ENCODE data around the gene STK33.

STK33 gene

DNA sequence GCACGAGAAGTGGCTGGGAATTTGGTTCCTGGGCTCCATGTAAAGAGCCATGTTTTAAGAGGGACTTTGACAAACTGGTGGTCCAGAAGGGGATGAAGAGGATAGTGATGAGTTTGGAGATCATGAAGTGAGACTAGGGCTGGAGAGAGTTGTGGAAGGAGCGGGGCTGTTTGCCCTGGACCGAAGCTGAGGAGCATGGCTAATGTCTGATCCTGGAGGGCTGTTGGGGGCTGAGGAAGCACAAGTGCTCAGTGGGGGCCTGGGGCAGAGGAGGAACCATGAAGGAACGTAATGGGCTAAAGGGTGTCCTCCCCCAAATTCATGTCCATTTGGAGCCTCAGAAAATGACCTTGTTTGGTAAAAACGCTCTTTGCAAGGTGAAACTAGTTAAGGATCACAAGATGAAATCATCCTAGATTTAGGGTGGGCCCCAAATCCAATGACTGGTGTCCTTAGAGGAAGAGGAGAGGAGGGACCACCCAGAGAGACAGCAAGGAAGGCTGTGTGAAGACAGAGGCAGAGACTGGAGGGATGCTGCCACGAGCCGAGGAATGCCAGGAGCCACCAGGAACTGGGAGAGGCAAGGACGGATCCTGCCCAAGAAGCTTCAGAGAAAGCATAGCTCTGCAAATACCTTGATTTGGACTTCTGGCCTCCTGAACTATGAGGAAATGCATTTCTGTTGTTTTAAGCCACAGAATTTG is 223.1 kb downstream of the STK33 start:
- DNase-seq: no peak

DNA sequence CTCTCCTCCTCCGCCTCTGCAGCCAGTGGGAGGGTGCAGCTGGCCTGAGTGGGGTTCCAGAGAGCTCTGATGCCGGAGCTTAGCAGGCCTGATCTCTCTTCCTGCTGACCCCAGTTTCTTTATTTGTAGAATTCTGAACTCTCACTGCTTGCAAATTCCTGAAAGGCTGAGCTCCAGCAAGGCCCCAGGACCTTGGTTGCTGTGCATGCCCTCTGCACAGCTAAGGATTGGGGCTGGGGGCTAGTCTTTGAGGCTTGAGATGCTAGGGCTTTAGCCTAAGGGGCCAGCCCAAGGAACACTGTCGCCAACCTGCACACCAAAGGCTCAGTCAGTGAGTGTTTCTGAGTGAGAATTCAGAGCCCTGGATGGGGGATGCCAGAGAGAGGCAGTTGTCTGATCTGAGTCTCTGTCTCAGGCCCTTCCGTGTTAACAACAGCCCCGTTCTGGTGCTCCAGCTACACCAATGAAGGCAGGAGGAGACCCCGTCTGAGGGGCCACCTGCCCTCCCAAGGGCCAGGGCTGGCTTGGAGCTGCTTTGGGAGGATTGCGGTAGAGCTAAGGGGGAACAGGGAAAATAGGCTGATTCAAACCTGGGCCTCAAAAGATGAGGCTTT is 224.3 kb downstream of the STK33 start:
- DNase-seq: no peak

DNA sequence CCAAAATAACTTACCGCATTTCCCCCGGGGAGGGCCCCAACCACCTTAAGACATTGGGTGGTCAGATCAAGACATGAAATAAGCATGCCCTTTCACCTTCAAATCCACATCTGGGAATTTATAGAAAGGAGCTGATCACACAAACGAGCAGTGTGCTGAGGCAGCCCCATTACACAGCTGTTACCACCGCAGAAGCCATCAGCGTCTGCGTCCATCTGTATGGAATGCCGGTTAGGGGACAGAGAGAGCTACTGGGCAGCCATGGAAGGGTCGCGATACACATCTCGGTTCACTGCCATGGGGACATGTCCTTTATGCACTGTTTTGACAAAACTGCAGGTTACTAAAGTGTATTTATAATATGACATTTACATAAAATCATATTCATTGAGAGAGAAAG is 225.3 kb downstream of the STK33 start:
- no peak for DNase-seq

DNA sequence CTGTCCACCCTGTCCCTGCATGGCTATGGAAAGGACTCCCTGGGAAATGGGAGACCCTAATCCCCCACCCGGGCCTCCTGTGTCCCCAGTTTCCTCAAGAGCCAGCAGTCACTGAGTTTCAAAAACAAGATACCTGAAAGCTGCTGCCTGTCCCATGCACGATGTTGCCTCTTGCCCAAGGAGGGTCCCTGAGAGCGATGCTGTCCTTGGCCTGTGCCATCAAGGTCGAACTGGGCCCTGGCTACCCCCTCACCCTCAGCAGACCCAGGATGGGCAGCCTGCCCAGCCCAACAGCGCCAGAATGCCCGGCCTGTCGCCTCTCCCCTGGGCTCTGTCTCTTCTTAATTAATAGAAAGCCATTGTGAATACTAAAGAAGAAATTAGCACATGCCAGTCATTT is 225.8 kb downstream of the STK33 start:
- DNase-seq: no peak

DNA sequence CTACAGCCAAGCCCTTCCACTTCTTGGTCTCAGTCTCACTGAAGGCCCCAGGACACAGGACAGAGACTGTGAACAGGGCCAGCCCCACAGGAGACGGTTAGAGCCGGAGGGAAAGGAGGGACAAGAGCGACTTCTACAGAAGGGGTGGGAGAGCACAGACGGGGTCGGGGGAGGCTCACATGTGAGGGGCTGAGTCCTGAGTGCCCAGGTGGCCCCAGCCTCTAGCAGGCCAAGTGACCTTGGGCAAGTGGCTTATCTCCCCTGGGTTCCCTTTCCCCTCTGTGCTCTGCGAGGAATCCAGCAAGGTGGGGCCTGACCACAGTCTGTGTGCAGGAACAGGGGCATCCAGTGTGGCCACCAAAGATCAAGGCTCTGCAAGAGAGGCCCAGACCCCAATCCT is 227.7 kb downstream of the STK33 start:
- DNase-seq: no peak

DNA sequence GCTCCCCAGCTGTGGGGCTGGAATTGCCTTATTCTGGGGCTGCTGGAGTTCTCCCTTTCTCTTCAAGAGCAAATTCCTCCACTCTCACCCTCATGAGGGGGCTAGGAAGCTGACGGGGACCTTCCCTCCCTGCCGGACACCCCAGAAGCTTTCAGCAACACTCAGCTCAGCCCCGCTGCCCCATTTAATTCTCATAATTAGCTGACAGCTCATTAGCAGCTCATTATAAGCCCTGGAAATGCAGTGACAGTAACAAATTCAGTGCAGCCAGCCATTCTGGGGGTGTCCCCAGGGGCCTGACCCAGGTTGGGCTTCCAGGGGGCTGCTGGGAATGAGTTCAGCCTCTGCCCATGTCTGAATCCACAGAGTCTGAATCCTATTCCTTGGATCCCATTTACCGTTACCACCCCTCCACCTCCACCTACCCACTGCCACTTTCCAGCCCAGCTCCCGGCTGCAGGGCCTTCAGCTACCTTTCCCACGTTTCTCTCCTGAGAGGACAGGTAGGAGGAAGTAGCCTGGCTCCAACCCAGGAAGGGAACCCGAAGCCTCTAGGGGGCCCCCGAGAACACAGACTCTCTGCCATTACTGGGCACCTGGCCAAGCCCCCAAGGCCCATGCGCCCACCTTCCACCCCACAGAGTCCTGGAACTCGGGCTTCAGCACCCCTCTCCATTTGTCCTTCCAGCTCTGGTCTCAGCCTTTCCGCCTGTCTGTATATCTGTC is 228.6 kb downstream of the STK33 start:
- DNase-seq: no peak

DNA sequence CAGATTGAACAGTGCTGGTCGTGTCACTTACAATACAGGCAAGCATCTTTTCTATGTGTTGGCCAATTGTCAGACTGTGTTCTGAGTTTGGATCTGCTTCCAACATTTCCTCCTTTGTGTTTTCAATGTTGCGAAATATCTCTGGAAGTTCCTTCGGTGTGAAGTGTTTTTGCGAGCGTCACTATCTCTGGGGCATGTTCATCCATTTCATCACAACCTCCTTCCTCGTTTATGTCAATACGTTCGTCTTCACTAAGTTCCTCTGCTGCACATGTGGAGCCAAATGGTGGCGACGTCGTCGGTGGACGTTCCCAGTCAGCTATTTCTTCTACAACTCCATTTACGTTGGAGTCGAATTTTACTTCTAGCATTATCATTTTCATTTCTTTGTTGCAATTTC is 230.1 kb downstream of the STK33 start:
- no peak for DNase-seq

DNA sequence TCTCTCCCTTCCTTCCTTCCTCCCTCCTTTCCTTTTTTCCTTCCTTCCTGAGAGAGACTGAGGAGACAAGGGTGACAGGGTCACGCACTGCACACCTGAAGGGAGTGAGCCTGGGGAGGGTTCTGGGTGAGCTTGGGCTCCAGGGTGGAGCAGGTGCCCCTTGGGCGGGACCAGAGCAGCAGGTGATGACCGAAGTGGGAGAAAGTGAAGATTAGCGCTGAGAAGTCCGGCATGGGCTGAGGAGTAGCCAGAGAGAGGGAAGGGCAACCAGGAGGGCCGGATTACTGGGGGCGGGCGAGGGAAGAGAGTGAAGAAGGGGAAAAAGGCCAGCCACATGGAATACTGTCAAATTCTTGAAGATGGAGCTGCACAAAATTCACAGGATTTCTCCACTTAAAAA is 231.1 kb downstream of the STK33 start:
- DNase-seq: no peak

DNA sequence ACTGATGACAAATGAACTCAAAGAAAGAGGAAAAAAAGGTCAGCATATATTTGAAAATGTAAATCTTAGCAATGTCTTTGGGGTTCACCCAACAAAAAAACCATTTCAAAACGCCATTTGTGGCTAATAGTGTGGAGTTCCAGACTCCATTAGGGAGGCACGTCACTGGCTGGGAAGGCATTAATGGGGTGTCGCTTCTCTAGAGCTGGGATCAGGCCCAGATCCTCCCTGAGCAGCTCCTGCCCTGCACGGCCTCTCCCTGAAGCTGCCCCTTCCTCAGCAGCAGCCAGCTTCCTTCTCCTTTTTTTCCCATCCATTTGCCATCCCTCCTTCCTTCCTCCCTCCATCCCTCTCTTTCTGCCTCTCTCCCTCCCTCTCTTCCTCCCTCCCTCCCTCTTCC is 231.5 kb downstream of the STK33 start:
- DNase-seq: no peak

DNA sequence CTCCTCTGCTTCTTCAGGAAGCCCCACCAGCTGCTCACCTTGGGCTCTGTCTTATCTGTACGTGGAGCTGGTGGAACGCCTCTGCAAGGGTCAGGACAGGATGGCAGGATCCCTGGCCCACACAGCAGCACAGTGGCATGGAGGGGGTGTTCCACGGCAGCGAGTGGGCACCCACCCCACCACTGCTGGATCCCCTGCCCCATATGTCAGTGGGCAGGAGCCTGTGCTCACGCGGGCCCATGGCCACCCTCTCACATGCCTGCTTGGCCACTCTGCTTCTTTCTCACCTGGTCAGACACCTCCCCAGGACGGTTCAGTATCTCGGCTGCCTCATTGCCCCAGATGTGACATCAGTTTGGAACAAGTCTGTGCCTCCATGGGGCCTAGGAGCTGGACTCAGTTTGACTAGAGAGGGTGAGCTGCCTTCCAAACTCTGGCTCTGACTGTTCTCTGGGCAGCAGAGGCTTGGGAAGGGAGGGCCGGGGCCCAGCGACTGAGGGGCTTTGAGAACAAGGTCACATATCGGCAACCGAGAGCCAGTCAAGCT is 232.3 kb downstream of the STK33 start:
- DNase-seq: no peak

DNA sequence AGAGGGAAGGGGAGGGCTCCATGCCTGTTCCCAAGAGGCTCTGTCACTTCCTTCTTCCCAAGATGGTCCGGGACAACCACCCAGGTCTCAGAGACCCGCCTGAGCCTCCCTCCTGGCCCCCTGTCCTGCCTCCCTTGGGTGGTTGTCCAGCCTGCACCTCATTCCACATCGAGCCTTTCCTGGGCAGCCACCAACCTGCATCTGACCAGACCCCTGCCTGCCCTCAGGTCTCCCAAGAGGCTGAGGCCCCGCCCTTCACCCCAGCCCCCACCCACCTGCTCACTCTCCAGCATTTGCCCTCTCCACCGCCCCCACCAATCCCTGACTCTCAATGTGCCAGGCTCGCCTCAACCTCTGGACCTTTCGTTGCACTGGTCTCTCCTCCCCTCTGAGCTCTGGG is 232.8 kb downstream of the STK33 start:
- DNase-seq: no peak

DNA sequence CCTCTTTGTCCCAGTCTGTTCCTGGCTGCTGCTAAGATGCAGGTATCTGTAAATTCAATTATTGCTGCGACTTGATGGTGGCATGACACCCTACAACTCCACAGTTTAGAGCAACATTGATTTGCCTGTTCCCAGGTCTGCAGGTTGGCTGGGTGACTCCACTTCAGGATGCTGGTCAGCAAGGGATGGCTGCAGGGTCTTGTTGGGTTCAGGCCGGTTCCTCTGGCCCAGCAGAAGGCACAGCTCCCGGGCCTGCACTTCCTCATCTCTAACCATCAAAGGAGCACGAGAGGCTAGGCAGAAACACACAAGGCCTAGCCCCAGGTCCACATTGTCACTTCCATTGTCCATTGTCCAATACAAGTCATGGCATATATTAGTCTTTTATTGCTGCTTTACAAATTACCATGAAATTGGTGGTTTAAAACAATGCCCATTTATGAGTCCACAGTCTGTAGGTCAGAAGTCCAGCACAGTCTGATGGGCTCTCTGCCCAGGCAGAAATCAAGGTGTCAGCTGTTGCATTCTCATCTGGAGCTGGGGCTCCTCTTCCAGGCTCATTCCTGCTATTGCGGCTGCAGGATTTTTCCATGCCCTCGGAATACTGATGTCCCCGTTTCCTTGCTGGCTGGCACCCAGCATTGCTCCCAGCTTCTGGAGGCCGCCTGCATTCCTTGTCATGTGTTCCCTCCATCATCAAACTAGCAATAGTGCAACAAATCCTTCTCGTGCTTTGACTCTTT is 233.8 kb downstream of the STK33 start:
- no peak for DNase-seq

DNA sequence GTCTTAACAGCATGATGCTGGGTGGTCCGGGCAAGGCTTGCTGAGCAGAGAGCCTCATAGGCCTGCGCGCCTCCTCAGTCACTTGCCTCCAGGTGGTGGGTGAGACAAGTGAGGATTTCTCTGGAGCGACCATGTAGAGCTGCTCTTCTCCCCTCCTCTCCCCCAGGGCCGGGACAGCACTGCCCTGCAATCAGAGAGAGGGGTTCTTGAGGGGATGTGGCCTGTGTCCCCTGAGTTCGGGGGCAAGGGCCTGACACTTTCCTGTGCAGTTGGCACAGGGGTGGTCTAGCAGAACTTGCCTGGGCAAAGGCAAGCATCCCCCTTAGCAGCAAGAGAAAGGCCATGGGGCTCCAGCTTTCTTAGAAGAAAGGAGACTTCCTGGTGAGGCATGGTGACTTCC is 234.5 kb downstream of the STK33 start:
- no peak for DNase-seq

DNA sequence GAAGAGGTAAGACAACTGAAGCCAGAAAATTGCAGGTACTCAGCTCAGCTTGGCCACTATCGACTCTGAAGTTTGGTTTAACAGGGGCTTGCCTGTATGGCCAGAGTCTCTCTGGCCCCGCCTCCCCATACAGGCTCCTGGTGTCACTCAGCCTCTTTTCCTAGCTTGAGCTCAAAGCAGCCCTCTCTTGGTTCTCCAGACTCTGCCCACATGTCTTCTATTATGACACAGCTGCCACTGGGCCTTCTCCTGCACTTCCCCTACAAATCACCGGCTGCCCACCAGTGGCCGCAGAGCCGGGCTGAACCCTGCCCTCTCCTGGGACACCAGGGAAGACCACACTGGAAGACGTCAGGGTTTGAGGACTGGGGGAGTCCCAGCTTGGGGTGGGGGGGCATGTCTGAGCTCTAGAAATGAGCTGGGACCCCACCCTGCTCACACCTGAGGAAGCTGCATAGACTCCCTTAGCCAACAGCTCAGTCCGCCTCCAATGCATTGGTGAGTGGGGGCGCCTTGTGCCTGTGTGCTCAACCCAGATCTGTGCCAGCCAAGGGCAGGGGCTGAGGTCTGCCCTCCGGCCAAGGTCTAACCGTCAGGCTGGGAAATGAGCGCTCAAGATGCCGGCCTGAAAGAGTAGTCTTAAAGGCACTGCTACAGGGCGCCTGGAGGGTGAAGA is 236.0 kb downstream of the STK33 start:
- no peak for DNase-seq

DNA sequence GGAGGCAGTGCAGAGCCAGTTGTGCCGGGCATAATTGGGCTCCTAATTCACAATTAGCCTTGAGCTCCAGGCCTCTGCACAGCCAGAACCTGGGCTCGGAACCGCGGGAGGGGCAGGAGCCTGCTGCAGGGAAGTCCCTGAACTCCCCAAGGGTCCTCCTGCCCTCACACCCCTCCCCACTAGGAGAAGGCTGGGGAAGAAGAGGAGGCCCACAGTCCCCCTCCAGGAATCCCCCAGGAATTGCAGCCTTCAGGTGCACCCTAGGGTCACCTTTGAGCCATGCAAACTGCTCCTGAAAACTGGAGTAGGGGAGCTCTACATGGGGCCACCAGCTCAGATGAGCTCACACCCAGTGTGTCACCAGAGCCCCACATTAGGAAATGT is 236.5 kb downstream of the STK33 start:
- no peak for DNase-seq

DNA sequence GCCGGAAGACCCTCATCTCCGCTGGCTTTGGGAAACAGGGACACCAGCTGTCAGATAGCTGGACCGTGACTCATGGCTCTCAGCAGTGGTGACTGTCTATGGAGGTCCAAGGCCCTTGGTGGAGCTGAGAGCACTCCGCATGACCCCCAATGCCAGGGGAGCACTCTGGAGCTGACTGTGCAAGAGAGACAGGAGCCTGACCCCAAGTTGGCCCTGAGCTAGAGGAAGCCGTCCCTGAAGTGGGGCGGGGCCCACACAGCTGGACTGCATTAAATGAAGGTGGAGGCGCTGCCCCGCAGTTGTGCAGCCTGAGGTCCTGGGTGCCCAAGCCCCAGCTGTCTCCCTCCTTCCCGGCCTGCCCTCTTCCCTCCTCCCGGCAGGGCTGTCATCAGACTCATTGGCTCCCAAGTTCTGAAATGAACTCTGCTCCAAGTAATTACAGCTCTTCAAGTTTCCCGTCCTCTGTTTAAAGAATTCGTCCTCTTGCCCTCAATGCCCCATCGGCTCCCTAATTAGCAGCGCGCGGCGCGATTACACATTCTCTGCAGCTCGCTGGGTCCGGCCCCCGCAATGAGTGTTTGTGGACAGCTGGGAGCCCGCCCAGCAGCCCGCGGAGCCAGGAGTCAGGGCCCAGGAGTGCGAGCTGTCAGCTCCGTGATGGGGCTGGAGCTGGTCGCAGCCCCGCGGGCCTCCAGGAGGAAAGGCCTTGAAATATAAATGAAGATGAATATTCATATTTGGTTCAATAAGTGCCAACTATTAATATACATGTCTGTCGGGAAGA is 237.1 kb downstream of the STK33 start:
- DNase-seq: peak; percentile 17

DNA sequence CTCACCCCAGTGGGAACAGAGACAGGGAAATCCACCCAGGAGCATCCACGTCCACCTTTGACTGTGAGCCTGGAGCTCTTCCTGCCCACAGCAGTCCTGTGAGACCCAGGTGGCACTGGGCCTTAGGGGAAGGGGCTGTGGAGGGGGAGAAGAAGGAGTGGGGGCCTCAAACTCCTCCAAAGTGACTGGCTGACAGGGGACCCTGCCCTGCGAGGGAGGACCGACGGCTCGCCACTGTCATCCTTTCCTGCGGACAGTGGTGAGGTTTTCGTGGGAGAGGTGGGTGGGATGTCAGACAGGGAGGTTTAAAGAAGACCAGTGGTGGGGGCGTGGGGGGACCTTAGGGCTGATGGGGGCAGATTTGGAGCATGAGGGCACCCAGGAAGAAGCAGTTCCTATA is 237.8 kb downstream of the STK33 start:
- no peak for DNase-seq

DNA sequence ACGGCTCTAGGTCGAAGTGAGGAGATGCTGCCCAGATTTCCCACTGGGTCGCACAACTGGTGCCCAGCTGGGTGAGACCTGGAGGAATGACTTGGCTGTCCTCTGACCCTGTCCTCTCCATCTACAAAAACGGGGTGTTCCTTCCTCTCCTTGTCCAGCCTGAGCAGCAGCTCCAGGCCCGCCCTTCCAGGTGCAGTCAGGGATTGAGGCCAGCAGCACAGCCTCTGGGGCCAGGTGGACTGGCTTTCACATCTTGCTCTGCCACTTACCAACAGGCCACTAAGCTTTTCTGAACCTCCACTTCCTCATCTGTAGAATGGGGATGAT is 238.6 kb downstream of the STK33 start:
- no peak for DNase-seq

DNA sequence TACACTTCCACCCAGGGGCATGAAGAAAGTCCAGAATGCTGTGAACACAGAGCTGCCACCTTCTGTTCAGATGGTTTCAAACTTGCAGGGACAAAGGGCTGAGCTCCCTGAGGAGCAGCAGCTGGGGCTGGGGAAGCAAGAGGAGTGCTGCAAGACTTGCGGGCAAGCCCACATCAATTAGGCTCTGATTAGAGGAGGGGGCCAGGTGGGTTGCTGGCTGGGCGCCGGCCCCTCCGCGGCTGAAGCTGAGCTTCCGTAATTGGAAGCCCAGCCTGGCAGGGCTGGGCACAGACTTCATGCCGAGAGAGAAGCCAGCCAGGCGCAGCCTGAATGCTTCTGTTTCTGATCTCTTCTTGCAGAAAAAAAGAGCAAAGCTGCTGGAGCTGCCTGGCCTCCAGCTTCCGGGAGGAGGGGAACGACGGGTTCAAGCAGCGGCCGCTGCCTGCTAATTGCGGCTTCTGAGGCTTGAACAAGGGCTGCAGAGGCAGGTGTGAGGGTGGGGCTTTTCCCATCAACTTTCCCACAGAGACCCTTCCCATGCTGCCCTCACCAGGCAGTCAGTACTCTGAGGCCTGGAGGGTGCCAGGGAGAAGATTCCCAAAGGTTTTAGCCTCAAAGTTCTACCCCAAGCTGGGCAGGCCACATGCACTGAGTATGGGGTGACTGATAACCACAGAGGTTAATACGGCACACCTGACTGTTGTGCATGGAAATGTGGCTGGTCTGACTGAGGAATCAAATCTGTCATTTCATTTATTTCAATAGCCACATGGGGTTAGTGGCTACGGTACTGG is 239.2 kb downstream of the STK33 start:
- DNase-seq: no peak

DNA sequence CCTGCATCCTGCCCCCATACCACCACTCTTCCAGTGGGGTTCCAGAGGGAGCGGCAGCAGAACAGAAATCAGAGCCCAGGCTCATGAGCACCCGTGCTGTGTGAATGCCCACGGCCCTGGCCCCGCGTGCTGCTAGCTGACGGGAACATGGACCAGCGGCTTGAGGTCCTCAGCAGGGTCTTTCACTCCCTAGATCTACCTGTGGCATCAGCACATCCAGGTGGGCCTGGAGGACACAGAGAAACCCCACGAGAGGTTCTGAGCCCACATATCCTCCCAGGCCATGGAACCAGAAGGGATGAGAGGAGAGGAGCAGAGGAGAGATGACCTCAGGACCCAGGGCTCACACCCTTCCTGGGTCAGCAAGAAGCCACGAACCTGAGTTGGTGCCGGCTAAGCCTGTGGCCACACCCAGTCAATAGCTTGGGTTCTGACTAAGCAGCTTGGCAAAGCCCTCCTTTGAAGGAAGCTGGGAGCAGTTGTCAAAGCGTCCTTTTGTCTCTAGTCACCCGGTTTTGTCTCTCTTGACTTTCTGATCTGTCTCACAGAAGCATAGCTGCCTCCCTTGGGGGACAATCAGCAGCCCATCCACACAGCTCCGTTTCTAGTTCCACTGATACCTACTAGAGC is 241.0 kb downstream of the STK33 start:
- no peak for DNase-seq
